Measurements from ENCODE around the gene ACTL7A.
A peak's percentile ranks its signal among the peaks of the same experiment; 100 is the strongest.

ACTL7A gene

DNA sequence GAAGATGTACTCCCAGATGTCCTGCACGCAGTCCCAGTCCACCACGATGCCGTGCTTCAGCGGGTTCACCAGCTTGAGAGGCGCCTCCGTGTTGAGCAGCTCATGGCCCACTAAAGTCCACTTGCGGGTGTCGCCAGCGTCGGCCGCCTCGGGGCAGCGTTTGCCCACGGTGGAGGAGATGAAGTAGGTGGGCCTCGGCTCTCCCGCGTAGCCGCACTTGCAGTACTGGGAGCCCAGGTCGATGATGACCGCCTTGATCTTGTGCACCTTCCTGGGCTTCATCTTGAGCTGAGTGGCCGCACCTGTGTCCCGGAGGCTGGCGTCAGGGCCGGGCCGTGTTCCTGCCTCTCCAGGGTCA lies 6.6 kb upstream of the ACTL7A start:
- no peak for DNase-seq (ENCODE audit: low read depth in 1 of 2, low spot score in 1 of 2)
- no peak for TF ChIP-seq SPI1 (IDR thresholded peaks at IDR 0.05; ENCODE audit: borderline replicate concordance, low read depth)
- TF ChIP-seq, protein P1, sequence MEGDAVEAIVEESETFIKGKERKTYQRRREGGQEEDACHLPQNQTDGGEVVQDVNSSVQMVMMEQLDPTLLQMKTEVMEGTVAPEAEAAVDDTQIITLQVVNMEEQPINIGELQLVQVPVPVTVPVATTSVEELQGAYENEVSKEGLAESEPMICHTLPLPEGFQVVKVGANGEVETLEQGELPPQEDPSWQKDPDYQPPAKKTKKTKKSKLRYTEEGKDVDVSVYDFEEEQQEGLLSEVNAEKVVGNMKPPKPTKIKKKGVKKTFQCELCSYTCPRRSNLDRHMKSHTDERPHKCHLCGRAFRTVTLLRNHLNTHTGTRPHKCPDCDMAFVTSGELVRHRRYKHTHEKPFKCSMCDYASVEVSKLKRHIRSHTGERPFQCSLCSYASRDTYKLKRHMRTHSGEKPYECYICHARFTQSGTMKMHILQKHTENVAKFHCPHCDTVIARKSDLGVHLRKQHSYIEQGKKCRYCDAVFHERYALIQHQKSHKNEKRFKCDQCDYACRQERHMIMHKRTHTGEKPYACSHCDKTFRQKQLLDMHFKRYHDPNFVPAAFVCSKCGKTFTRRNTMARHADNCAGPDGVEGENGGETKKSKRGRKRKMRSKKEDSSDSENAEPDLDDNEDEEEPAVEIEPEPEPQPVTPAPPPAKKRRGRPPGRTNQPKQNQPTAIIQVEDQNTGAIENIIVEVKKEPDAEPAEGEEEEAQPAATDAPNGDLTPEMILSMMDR (IDR thresholded peaks at IDR 0.05; ENCODE audit: insufficient read depth, low read length) = no peak
- TF ChIP-seq POLR2AphosphoS5 (IDR thresholded peaks at IDR 0.05; ENCODE audit: low read depth) = no peak
- TF ChIP-seq, protein P2, sequence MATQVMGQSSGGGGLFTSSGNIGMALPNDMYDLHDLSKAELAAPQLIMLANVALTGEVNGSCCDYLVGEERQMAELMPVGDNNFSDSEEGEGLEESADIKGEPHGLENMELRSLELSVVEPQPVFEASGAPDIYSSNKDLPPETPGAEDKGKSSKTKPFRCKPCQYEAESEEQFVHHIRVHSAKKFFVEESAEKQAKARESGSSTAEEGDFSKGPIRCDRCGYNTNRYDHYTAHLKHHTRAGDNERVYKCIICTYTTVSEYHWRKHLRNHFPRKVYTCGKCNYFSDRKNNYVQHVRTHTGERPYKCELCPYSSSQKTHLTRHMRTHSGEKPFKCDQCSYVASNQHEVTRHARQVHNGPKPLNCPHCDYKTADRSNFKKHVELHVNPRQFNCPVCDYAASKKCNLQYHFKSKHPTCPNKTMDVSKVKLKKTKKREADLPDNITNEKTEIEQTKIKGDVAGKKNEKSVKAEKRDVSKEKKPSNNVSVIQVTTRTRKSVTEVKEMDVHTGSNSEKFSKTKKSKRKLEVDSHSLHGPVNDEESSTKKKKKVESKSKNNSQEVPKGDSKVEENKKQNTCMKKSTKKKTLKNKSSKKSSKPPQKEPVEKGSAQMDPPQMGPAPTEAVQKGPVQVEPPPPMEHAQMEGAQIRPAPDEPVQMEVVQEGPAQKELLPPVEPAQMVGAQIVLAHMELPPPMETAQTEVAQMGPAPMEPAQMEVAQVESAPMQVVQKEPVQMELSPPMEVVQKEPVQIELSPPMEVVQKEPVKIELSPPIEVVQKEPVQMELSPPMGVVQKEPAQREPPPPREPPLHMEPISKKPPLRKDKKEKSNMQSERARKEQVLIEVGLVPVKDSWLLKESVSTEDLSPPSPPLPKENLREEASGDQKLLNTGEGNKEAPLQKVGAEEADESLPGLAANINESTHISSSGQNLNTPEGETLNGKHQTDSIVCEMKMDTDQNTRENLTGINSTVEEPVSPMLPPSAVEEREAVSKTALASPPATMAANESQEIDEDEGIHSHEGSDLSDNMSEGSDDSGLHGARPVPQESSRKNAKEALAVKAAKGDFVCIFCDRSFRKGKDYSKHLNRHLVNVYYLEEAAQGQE (IDR thresholded peaks at IDR 0.05; ENCODE audit: insufficient replicate concordance, low read depth) = no peak
- no peak for TF ChIP-seq GABPA (IDR thresholded peaks at IDR 0.05; ENCODE audit: low read depth)
- H3K27me3 ChIP-seq (ENCODE audit: insufficient read depth, poor library complexity, severe bottlenecking) = peaks cover 6% of the 10 kb centered on the region
- H3K4me3 ChIP-seq (replicated peaks; ENCODE audit: insufficient read depth, low read length) = no peak overlapping the region
- no peak overlapping the region for H3K27ac ChIP-seq (replicated peaks)

DNA sequence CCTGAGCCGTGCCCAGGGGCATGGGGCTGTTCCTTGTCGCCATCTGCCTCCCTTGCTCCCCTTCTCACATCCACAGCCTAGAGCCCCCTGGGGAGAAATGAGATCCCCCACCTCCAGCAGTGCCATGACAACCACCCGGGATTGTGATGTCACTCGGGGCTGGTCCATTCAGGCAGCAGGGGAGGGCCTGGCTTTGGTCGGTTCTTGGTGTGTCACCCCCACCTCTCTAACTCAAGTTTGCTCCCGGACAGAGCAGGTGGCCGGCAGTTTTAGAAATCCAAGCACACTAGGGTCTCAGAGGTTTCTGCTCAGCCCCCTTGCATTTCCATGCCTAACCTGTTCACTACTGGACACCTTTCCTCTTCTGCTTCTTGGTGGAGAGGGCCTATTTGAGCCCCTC lies 6.2 kb upstream of the ACTL7A start, which contains the start of gene ACTL7B:
Gene ACTL7B, minus strand, starts transcription at position 99 of the 400 bp plus-strand sequence. Its CDS starts 56 bp downstream, at position 43.
- peaks cover 6% of the 10 kb centered on the region for H3K27me3 ChIP-seq (ENCODE audit: insufficient read depth, poor library complexity, severe bottlenecking)
- TF ChIP-seq, protein P2 (IDR thresholded peaks at IDR 0.05; ENCODE audit: insufficient replicate concordance, low read depth) = no peak
- TF ChIP-seq POLR2AphosphoS5 (IDR thresholded peaks at IDR 0.05; ENCODE audit: low read depth) = no peak
- TF ChIP-seq GABPA (IDR thresholded peaks at IDR 0.05; ENCODE audit: low read depth) = no peak
- no peak for TF ChIP-seq SPI1 (IDR thresholded peaks at IDR 0.05; ENCODE audit: borderline replicate concordance, low read depth)
- TF ChIP-seq, protein P1 (IDR thresholded peaks at IDR 0.05; ENCODE audit: insufficient read depth, low read length) = no peak
- H3K27ac ChIP-seq (replicated peaks) = no peak within 1 kb of the TSS
- no peak for DNase-seq (ENCODE audit: low read depth in 1 of 2, low spot score in 1 of 2)
- no peak within 1 kb of the TSS for H3K4me3 ChIP-seq (replicated peaks; ENCODE audit: insufficient read depth, low read length)

DNA sequence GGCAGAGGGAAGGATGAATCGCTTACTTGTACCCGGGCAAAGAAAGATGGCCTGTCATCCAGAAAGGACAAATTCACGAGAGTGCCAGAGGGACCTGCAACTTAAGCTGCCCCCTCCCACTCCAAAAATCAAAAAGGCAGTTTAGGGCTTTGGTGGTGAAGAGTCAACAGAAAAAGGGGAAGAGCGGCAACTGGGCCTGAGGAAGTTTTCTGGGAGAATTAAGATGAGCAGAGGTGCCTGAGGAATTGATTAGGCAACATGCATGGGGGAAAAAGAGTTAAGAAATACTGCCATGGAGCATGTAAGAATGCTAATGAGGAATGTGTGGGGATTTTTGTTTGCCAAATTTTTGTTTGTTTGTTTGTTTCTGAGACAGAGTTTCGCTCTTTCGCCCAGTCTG lies 4.5 kb upstream of the ACTL7A start:
- Histone ChIP-seq H3K4me3 (replicated peaks; ENCODE audit: insufficient read depth, low read length) (no peak overlapping the region), H3K27ac (replicated peaks) (no peak overlapping the region), H3K27me3 (ENCODE audit: insufficient read depth, poor library complexity, severe bottlenecking) (no peaks in the 10 kb centered on the region)
- TF ChIP-seq POLR2AphosphoS5 (IDR thresholded peaks at IDR 0.05; ENCODE audit: low read depth) (no peak), SPI1 (IDR thresholded peaks at IDR 0.05; ENCODE audit: borderline replicate concordance, low read depth) (peak; percentile 59), GABPA (IDR thresholded peaks at IDR 0.05; ENCODE audit: low read depth) (no peak)
- TF ChIP-seq, protein P2 (IDR thresholded peaks at IDR 0.05; ENCODE audit: insufficient replicate concordance, low read depth) = no peak
- DNase-seq (ENCODE audit: low read depth in 1 of 2, low spot score in 1 of 2) = no peak
